ENCODE measurements around the gene ALG14.
"Not testable (repeated sequence)": the region's sequence is repeated elsewhere in the genome, so short reads cannot be mapped to it uniquely, and the experiment has no call there.

The ALG14 gene

DNA sequence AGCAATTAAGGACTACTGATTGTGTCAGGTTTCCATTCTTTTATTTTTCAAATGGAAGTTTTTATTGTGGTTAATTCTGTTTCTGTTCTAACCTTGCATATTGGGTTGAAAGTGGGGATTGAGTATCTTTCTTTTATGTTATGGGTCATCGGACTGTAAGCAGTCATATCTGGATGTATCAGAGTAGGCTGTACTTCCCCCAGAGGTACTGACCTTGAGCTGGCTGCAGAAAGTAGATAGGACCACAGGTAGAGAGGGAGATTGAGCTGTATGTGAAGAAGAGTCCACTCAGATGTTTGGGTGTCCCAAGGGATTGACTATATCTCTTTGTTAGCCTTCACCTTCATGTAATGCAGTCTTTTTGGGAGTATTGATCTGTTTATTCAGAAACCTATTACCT, 20.5 kb upstream of the ALG14 start:
- Histone ChIP-seq H4K20me1 (ENCODE audit: insufficient read depth, low read length) (no peaks in the 10 kb centered on the region), H3K27me3 (ENCODE audit: low read depth, low read length) (0 out of 2 replicates have a peak, but pooled peaks cover 3% of the 10 kb centered on the region), H2AFZ (ENCODE audit: low read depth, low read length) (no peak overlapping the region), H3K9me3 (ENCODE audit: insufficient read depth, low read length) (no peaks in the 10 kb centered on the region), H3K36me3 (replicated peaks; ENCODE audit: low read depth, low read length) (no peaks in the 10 kb centered on the region), H3K4me2 (ENCODE audit: low read length) (peak overlapping the region; percentile 21), H3K4me1 (ENCODE audit: low read length) (peaks cover 52% of the 10 kb centered on the region), H3K79me2 (ENCODE audit: low read length) (no peaks in the 10 kb centered on the region), H3K9ac (ENCODE audit: low read length) (no peak overlapping the region), H3K27ac (ENCODE audit: low read length) (peak overlapping the region; percentile 23; the same call in 1 of the 2 replicates), H3K4me3 (ENCODE audit: low read length) (no peak overlapping the region)
- no peak for TF ChIP-seq CTCF (IDR thresholded peaks at IDR 0.05; ENCODE audit: low read depth, low read length)
- TF ChIP-seq EZH2phosphoT487 (IDR thresholded peaks at IDR 0.05; ENCODE audit: low read depth), result no peak

DNA sequence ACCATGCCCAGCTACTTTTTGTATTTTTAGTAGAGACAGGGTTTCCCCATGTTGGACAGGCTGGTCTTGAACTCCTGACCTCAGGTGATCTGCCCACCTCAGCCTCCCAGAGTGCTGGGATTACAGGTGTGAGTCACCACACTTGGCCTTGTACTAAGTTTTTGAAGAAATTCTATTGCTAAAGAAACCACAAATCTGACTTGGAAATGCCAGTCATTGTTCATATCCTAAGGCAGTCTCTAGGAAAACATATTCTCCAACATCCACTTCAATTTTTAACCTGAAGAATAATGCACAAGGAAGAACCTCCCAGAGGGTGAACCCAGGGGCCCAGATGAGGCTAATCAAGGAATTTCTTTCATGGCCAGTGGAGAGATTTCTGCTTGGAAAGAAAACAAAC, 20.1 kb upstream of the ALG14 start:
- H3K27me3 ChIP-seq (ENCODE audit: low read depth, low read length); H4K20me1 ChIP-seq (ENCODE audit: insufficient read depth, low read length); H3K9me3 ChIP-seq (ENCODE audit: insufficient read depth, low read length); H3K36me3 ChIP-seq (replicated peaks; ENCODE audit: low read depth, low read length); H2AFZ ChIP-seq (ENCODE audit: low read depth, low read length); H3K4me3 ChIP-seq (ENCODE audit: low read length); H3K9ac ChIP-seq (ENCODE audit: low read length); H3K79me2 ChIP-seq (ENCODE audit: low read length): not testable (repeated sequence)
- Histone ChIP-seq H3K4me1 (ENCODE audit: low read length) (peaks cover 48% of the 10 kb centered on the region), H3K4me2 (ENCODE audit: low read length) (peak overlapping the region; percentile 21), H3K27ac (ENCODE audit: low read length) (peak overlapping the region; percentile 23; the same call in 1 of the 2 replicates)

GRCh38 chr1:95091290-95091689, 18.5 kb upstream of the ALG14 start:
- H3K9me3 ChIP-seq (ENCODE audit: insufficient read depth, low read length); H3K9ac ChIP-seq (ENCODE audit: low read length); H3K27me3 ChIP-seq (ENCODE audit: low read depth, low read length); H3K36me3 ChIP-seq (replicated peaks; ENCODE audit: low read depth, low read length); H3K27ac ChIP-seq (ENCODE audit: low read length); H2AFZ ChIP-seq (ENCODE audit: low read depth, low read length); H3K79me2 ChIP-seq (ENCODE audit: low read length); H3K4me2 ChIP-seq (ENCODE audit: low read length); H3K4me3 ChIP-seq (ENCODE audit: low read length); H4K20me1 ChIP-seq (ENCODE audit: insufficient read depth, low read length): not testable (repeated sequence)
- H3K4me1 ChIP-seq (ENCODE audit: low read length), result peaks cover 46% of the 10 kb centered on the region

GRCh38 chr1:95089650-95090287, 17.0 kb upstream of the ALG14 start:
- Histone ChIP-seq H3K9ac (ENCODE audit: low read length) (no peak overlapping the region), H3K4me1 (ENCODE audit: low read length) (peaks cover 38% of the 10 kb centered on the region), H3K9me3 (ENCODE audit: insufficient read depth, low read length) (no peaks in the 10 kb centered on the region), H3K4me2 (ENCODE audit: low read length) (no peak overlapping the region), H3K27me3 (ENCODE audit: low read depth, low read length) (0 out of 2 replicates have a peak, but pooled peaks cover 3% of the 10 kb centered on the region), H3K79me2 (ENCODE audit: low read length) (no peaks in the 10 kb centered on the region), H3K36me3 (replicated peaks; ENCODE audit: low read depth, low read length) (no peaks in the 10 kb centered on the region), H2AFZ (ENCODE audit: low read depth, low read length) (no peak overlapping the region), H3K4me3 (ENCODE audit: low read length) (no peak overlapping the region), H3K27ac (ENCODE audit: low read length) (no peak overlapping the region), H4K20me1 (ENCODE audit: insufficient read depth, low read length) (no peaks in the 10 kb centered on the region)
- TF ChIP-seq EZH2phosphoT487 (IDR thresholded peaks at IDR 0.05; ENCODE audit: low read depth), result no peak
- TF ChIP-seq CTCF (IDR thresholded peaks at IDR 0.05; ENCODE audit: low read depth, low read length), result no peak

DNA sequence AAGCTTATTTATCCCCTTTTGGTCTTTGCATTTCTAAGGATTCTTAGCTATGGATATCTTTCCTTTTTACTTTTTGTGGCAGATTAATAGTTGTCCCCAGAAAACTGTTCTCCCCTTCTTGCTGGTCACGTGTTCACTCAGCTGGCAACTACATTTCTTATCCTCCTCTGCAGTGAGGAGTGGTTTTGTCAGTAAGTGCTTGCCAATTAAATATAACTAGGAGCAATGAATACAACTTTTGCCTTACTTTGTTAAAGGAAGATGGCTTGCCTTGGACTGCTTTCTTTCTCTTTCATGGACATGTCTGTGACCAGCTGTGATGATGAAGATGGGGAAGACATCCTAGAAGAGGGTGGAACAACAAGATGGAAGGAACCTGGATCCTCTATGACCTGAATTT, 15.6 kb upstream of the ALG14 start:
- H3K27me3 ChIP-seq (ENCODE audit: low read depth, low read length), result 0 out of 2 replicates have a peak, but pooled peaks cover 3% of the 10 kb centered on the region
- H3K4me3 ChIP-seq (ENCODE audit: low read length), result no peak overlapping the region
- H2AFZ ChIP-seq (ENCODE audit: low read depth, low read length), result no peak overlapping the region
- no peaks in the 10 kb centered on the region for H4K20me1 ChIP-seq (ENCODE audit: insufficient read depth, low read length)
- H3K9me3 ChIP-seq (ENCODE audit: insufficient read depth, low read length), result no peaks in the 10 kb centered on the region
- H3K4me2 ChIP-seq (ENCODE audit: low read length), result no peak overlapping the region
- H3K79me2 ChIP-seq (ENCODE audit: low read length), result no peaks in the 10 kb centered on the region
- H3K27ac ChIP-seq (ENCODE audit: low read length), result no peak overlapping the region
- no peak for TF ChIP-seq CTCF (IDR thresholded peaks at IDR 0.05; ENCODE audit: low read depth, low read length)
- TF ChIP-seq EZH2phosphoT487 (IDR thresholded peaks at IDR 0.05; ENCODE audit: low read depth), result no peak
- H3K36me3 ChIP-seq (replicated peaks; ENCODE audit: low read depth, low read length), result no peaks in the 10 kb centered on the region
- H3K4me1 ChIP-seq (ENCODE audit: low read length), result peaks cover 27% of the 10 kb centered on the region
- no peak overlapping the region for H3K9ac ChIP-seq (ENCODE audit: low read length)
